ENCODE measurements around the gene ERP27.

Gene ERP27

DNA sequence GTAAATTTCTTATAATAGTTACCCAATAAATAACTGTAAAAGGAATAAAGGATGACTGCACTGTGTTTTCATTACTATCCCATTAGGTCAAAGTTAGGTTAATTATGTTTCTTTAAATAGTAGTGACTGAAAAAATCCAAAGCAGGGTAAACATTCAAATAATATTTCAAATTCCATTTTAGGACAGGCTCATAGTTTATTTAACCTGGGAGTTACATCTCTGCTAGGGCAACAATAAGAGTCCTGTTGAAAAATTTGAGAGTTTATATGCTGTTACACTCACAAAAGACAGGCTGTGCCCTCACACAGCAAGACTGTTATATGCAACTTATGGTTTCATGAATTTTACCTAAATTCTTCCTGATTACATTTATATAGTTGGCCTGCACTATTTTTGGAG, 8.0 kb downstream of the ERP27 start:
- no peak for TF ChIP-seq EZH2 (IDR thresholded peaks at IDR 0.05; ENCODE audit: borderline replicate concordance, low read length)
- TF ChIP-seq, protein P1, sequence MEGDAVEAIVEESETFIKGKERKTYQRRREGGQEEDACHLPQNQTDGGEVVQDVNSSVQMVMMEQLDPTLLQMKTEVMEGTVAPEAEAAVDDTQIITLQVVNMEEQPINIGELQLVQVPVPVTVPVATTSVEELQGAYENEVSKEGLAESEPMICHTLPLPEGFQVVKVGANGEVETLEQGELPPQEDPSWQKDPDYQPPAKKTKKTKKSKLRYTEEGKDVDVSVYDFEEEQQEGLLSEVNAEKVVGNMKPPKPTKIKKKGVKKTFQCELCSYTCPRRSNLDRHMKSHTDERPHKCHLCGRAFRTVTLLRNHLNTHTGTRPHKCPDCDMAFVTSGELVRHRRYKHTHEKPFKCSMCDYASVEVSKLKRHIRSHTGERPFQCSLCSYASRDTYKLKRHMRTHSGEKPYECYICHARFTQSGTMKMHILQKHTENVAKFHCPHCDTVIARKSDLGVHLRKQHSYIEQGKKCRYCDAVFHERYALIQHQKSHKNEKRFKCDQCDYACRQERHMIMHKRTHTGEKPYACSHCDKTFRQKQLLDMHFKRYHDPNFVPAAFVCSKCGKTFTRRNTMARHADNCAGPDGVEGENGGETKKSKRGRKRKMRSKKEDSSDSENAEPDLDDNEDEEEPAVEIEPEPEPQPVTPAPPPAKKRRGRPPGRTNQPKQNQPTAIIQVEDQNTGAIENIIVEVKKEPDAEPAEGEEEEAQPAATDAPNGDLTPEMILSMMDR (IDR thresholded peaks at IDR 0.05; ENCODE audit: low read length): no peak
- H3F3A ChIP-seq (ENCODE audit: insufficient read depth, low read length): no peaks in the 10 kb centered on the region; the same call in 1 of the 2 replicates
- no peak overlapping the region for H3K4me2 ChIP-seq (ENCODE audit: low read length)
- no peaks in the 10 kb centered on the region for H3K9me2 ChIP-seq (ENCODE audit: low read depth, low read length)
- H3K27me3 ChIP-seq (ENCODE audit: insufficient read depth, low read length): no peaks in the 10 kb centered on the region
- no peak overlapping the region for H3K4me3 ChIP-seq (ENCODE audit: low read depth, low read length, poor library complexity, severe bottlenecking)
- no peak overlapping the region for H3K9ac ChIP-seq (ENCODE audit: low read length)
- H3K9me3 ChIP-seq (ENCODE audit: low read length): no peaks in the 10 kb centered on the region
- no peak overlapping the region for H2AFZ ChIP-seq (ENCODE audit: low read length)
- H3K79me2 ChIP-seq (ENCODE audit: insufficient read depth, low read length): no peaks in the 10 kb centered on the region
- no peak overlapping the region for H3K27ac ChIP-seq (ENCODE audit: low read depth, low read length, poor library complexity, severe bottlenecking)
- H3K4me1 ChIP-seq (ENCODE audit: insufficient read depth, low read length, severe bottlenecking): no peaks in the 10 kb centered on the region
- H3K36me3 ChIP-seq (ENCODE audit: insufficient read depth, low read length): no peaks in the 10 kb centered on the region; the same call in 1 of the 2 replicates
- no peaks in the 10 kb centered on the region for H4K20me1 ChIP-seq (ENCODE audit: insufficient read depth, low read length)

DNA sequence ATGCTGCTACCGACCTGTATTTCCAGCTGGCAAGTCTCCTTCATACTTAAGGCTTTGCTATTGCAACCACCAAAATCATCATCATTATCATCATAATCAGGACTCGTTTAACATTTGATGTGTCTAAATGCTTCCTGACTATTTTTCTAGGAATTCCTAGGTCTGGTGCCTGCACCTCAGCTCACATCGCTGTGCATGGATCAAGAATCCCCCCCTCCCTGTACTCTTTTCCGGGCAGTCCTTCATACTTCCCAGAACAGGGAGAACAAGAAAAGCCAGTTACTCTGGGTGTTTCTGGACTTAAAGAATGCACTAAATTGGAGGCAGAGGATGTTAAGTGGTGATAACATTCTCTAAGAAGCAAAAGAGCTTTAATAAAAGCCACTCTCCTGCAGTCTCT, 9.4 kb downstream of the ERP27 start:
- Histone ChIP-seq H3K27ac (ENCODE audit: low read depth, low read length, poor library complexity, severe bottlenecking) (no peak overlapping the region), H3K4me3 (ENCODE audit: low read depth, low read length, poor library complexity, severe bottlenecking) (no peak overlapping the region)

DNA sequence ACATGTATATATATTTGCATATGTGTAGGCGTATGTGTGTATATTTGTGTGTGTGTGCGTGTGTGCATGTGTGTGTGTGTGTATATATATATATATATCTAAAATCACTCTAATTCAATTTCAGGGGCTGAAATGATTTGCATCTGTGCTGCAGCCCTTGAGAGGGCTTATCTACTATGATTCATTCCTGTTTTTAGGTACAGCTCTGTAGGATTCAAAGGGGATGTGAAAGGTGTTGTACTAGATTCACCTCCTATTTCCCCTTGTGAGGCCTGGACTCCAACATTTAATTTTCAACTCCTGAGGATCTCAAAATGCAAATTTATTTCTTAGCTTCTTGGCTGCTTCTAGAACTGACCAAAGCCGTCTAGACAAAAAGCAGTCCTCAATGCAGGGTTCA, 11.1 kb downstream of the ERP27 start:
- Histone ChIP-seq H3K4me1 (ENCODE audit: insufficient read depth, low read length, severe bottlenecking) (no peaks in the 10 kb centered on the region), H2AFZ (ENCODE audit: low read length) (no peak overlapping the region), H3K4me2 (ENCODE audit: low read length) (no peak overlapping the region), H3K27me3 (ENCODE audit: insufficient read depth, low read length) (no peaks in the 10 kb centered on the region), H3K4me3 (ENCODE audit: low read depth, low read length, poor library complexity, severe bottlenecking) (no peak overlapping the region), H3K27ac (ENCODE audit: low read depth, low read length, poor library complexity, severe bottlenecking) (no peak overlapping the region), H3K79me2 (ENCODE audit: insufficient read depth, low read length) (no peaks in the 10 kb centered on the region), H3F3A (ENCODE audit: insufficient read depth, low read length) (no peaks in the 10 kb centered on the region; the same call in 1 of the 2 replicates), H4K20me1 (ENCODE audit: insufficient read depth, low read length) (no peaks in the 10 kb centered on the region), H3K9me3 (ENCODE audit: low read length) (no peaks in the 10 kb centered on the region), H3K36me3 (ENCODE audit: insufficient read depth, low read length) (no peaks in the 10 kb centered on the region), H3K9me2 (ENCODE audit: low read depth, low read length) (no peaks in the 10 kb centered on the region), H3K9ac (ENCODE audit: low read length) (no peak overlapping the region)
- TF ChIP-seq, protein P1 (IDR thresholded peaks at IDR 0.05; ENCODE audit: low read length): no peak
- no peak for TF ChIP-seq EZH2 (IDR thresholded peaks at IDR 0.05; ENCODE audit: borderline replicate concordance, low read length)

More for the DNA sequence above, 9.4 kb downstream of the ERP27 start:
- no peak overlapping the region for H2AFZ ChIP-seq (ENCODE audit: low read length)
- TF ChIP-seq EZH2 (IDR thresholded peaks at IDR 0.05; ENCODE audit: borderline replicate concordance, low read length): no peak
- TF ChIP-seq, protein P1 (IDR thresholded peaks at IDR 0.05; ENCODE audit: low read length): no peak
- H3K9me2 ChIP-seq (ENCODE audit: low read depth, low read length): no peaks in the 10 kb centered on the region
- H3K4me1 ChIP-seq (ENCODE audit: insufficient read depth, low read length, severe bottlenecking): no peaks in the 10 kb centered on the region
- H3K27me3 ChIP-seq (ENCODE audit: insufficient read depth, low read length): no peaks in the 10 kb centered on the region
- no peaks in the 10 kb centered on the region for H4K20me1 ChIP-seq (ENCODE audit: insufficient read depth, low read length)
- H3K79me2 ChIP-seq (ENCODE audit: insufficient read depth, low read length): no peaks in the 10 kb centered on the region
- no peaks in the 10 kb centered on the region for H3K9me3 ChIP-seq (ENCODE audit: low read length)
- H3F3A ChIP-seq (ENCODE audit: insufficient read depth, low read length): no peaks in the 10 kb centered on the region; the same call in 1 of the 2 replicates
- H3K9ac ChIP-seq (ENCODE audit: low read length): no peak overlapping the region
- no peaks in the 10 kb centered on the region for H3K36me3 ChIP-seq (ENCODE audit: insufficient read depth, low read length)
- H3K4me2 ChIP-seq (ENCODE audit: low read length): no peak overlapping the region

All from OCI-LY1 (cell line).